ENCODE data around the gene KLHL3.
A peak's percentile ranks its signal among the peaks of the same experiment; 100 is the strongest.

Gene KLHL3

GRCh38 chr5:137708796-137709559, 26.9 kb downstream of the KLHL3 start:
- DNase-seq (ENCODE audit: low read depth, low spot score) = no peak

- DNase-seq (ENCODE audit: low read depth, low spot score) = no peak
Measured at GRCh38 chr5:137708062-137708461, 27.8 kb downstream of the KLHL3 start.

GRCh38 chr5:137706841-137707240, 29.0 kb downstream of the KLHL3 start:
- DNase-seq (ENCODE audit: low read depth, low spot score) = no peak

GRCh38 chr5:137705106-137705505, 30.8 kb downstream of the KLHL3 start:
- DNase-seq (ENCODE audit: low read depth, low spot score) = no peak

- no peak for DNase-seq (ENCODE audit: low read depth, low spot score)
Measured at GRCh38 chr5:137703565-137703964, 32.3 kb downstream of the KLHL3 start.

GRCh38 chr5:137700282-137700680, 35.6 kb downstream of the KLHL3 start:
- no peak for DNase-seq (ENCODE audit: low read depth, low spot score)

- DNase-seq (ENCODE audit: low read depth, low spot score) = peak; percentile 49
Measured at GRCh38 chr5:137699336-137700281, 36.3 kb downstream of the KLHL3 start.

- DNase-seq (ENCODE audit: low read depth, low spot score) = no peak
Measured at GRCh38 chr5:137696481-137696880, 39.4 kb downstream of the KLHL3 start.

- DNase-seq (ENCODE audit: low read depth, low spot score) = no peak
Measured at GRCh38 chr5:137695651-137696428, 40.0 kb downstream of the KLHL3 start.

- DNase-seq (ENCODE audit: low read depth, low spot score) = no peak
Measured at GRCh38 chr5:137693951-137694721, 41.8 kb downstream of the KLHL3 start.

- DNase-seq (ENCODE audit: low read depth, low spot score) = no peak
Measured at GRCh38 chr5:137693307-137693950, 42.5 kb downstream of the KLHL3 start.

- DNase-seq (ENCODE audit: low read depth, low spot score) = no peak
Measured at GRCh38 chr5:137689306-137689705, 46.6 kb downstream of the KLHL3 start.

GRCh38 chr5:137688210-137688840, 47.6 kb downstream of the KLHL3 start:
- no peak for DNase-seq (ENCODE audit: low read depth, low spot score)

- no peak for DNase-seq (ENCODE audit: low read depth, low spot score)
Measured at GRCh38 chr5:137684761-137685160, 51.1 kb downstream of the KLHL3 start.

GRCh38 chr5:137681191-137681590, 54.7 kb downstream of the KLHL3 start:
- DNase-seq (ENCODE audit: low read depth, low spot score) = no peak

- no peak for DNase-seq (ENCODE audit: low read depth, low spot score)
Measured at GRCh38 chr5:137679910-137680309, 56.0 kb downstream of the KLHL3 start.

- peak; percentile 6 for DNase-seq (ENCODE audit: low read depth, low spot score)
Measured at GRCh38 chr5:137679195-137679594, 56.7 kb downstream of the KLHL3 start.

GRCh38 chr5:137672881-137673280, 63.0 kb downstream of the KLHL3 start:
- no peak for DNase-seq (ENCODE audit: low read depth, low spot score)

- no peak for DNase-seq (ENCODE audit: low read depth, low spot score)
Measured at GRCh38 chr5:137672001-137672400, 63.9 kb downstream of the KLHL3 start.

GRCh38 chr5:137669811-137670210, 66.1 kb downstream of the KLHL3 start:
- no peak for DNase-seq (ENCODE audit: low read depth, low spot score)

Measured in ELF-1 (cell line).